ENCODE results near the gene CACNA2D1.

DNA sequence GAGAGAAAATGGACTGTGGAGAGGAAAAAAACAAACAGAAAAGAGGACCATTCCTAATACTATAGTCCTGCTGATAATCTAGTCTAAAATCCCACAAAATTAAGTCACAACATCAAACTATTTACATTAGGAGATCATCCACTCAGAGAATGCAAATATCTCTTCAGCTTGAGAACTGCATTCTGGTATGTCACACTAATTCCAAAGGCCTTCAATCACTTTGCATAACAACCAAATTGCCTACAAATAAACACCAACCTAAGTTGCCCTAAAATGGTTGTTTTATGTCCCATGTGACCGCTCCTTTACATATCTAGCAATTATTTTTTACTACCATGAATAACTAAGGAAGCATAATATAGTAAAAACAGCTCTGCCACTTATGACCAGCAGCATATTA is 264.3 kb downstream of the CACNA2D1 start:
- no peak for TF ChIP-seq POLR2A (IDR thresholded peaks at IDR 0.05)
- TF ChIP-seq, protein P1, sequence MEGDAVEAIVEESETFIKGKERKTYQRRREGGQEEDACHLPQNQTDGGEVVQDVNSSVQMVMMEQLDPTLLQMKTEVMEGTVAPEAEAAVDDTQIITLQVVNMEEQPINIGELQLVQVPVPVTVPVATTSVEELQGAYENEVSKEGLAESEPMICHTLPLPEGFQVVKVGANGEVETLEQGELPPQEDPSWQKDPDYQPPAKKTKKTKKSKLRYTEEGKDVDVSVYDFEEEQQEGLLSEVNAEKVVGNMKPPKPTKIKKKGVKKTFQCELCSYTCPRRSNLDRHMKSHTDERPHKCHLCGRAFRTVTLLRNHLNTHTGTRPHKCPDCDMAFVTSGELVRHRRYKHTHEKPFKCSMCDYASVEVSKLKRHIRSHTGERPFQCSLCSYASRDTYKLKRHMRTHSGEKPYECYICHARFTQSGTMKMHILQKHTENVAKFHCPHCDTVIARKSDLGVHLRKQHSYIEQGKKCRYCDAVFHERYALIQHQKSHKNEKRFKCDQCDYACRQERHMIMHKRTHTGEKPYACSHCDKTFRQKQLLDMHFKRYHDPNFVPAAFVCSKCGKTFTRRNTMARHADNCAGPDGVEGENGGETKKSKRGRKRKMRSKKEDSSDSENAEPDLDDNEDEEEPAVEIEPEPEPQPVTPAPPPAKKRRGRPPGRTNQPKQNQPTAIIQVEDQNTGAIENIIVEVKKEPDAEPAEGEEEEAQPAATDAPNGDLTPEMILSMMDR (IDR thresholded peaks at IDR 0.05): no peak
